ENCODE data around the gene HLA-DQB1. TPM values are rescaled to one million over a fixed set of nuclear protein-coding genes. Genes with fewer than 3 reads are reported as not detected.

HLA-DQB1 gene
- total and polyA plus RNA-seq, 2 of the 8 experiments (the other 6 are each of a cell fraction or from before 2014, with no cell fraction given), result 1.2 to 5.2 TPM

DNA sequence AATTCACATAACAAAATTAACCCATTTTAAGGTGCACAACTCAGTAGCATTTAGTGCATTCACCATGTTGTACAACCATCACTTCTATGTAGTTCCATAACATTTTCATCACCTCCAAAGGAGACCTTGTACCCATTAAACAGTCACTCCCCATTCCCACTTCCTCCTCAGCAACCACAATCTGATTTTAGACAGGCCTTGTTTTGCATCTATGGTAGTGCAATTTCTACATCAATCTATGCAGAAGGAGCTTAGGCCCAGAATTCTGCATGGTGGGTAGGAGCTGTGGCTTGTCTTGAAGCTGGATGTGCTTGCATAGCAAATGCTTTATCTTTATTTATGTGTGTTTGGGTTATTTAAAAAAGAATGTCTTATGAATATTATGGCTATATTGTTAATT is 42.8 kb downstream of the HLA-DQB1 start:
- Histone ChIP-seq H3K9me3 (ENCODE audit: insufficient read depth in 2 of 2, low read depth in 1 of 2, low read length in 1 of 2) (no peaks in the 10 kb centered on the region), H3K23me2 (ENCODE audit: low read depth, low read length) (no peaks in the 10 kb centered on the region), H2BK20ac (ENCODE audit: low read length) (no peak overlapping the region), H3K79me2 (ENCODE audit: control insufficient read depth in 1 of 2, insufficient read depth in 2 of 2, low read length in 2 of 2) (no peaks in the 10 kb centered on the region), H3K79me1 (ENCODE audit: low read depth, low read length) (no peaks in the 10 kb centered on the region), H4K8ac (ENCODE audit: extremely low read depth, insufficient read depth, low read length) (no peak overlapping the region), H2BK15ac (ENCODE audit: low read length) (no peak overlapping the region), H3K4me3 (ENCODE audit: extremely low read depth in 1 of 4, insufficient read depth in 2 of 4, low read depth in 3 of 4, low read length in 4 of 4) (no peak overlapping the region), H4K91ac (replicated peaks; ENCODE audit: insufficient read length, low read length) (no peak overlapping the region), H3K18ac (ENCODE audit: extremely low read depth, low read length) (no peak overlapping the region), H3K27me3 (replicated peaks in 1 of 4; ENCODE audit: control insufficient read depth in 3 of 4, extremely low read depth in 1 of 4, insufficient read depth in 3 of 4, low read length in 3 of 4) (no peaks in the 10 kb centered on the region), H2BK5ac (ENCODE audit: low read depth, low read length) (no peak overlapping the region), H3K4me2 (ENCODE audit: insufficient read depth in 1 of 2, low read depth in 2 of 2, low read length in 2 of 2) (no peak overlapping the region), H2AK5ac (ENCODE audit: low read depth, low read length) (no peak overlapping the region), H2BK120ac (replicated peaks; ENCODE audit: low read depth, low read length) (no peak overlapping the region), H4K5ac (ENCODE audit: insufficient read length, low read depth, low read length) (no peak overlapping the region), H3K36me3 (ENCODE audit: control insufficient read depth in 2 of 4, insufficient read depth in 4 of 4, low read length in 3 of 4) (no peaks in the 10 kb centered on the region), H3K14ac (ENCODE audit: insufficient read length) (no peak overlapping the region), H4K20me1 (replicated peaks in 1 of 2; ENCODE audit: control insufficient read depth in 1 of 2, insufficient read depth in 2 of 2, low read length in 2 of 2) (no peaks in the 10 kb centered on the region), H2BK12ac (ENCODE audit: low read depth, low read length) (no peak overlapping the region), H3K4ac (replicated peaks; ENCODE audit: insufficient read length, low read depth, low read length) (no peak overlapping the region), H3K9ac (replicated peaks in 1 of 4; ENCODE audit: extremely low read depth in 1 of 4, low read depth in 3 of 4, low read length in 3 of 4) (no peak overlapping the region), H3K56ac (replicated peaks; ENCODE audit: insufficient read length, low read depth, low read length) (no peak overlapping the region), H3K4me1 (replicated peaks in 1 of 4; ENCODE audit: control insufficient read depth in 3 of 4, insufficient read depth in 4 of 4, low read length in 3 of 4) (no peaks in the 10 kb centered on the region), H2AFZ (ENCODE audit: low read length) (no peak overlapping the region), H3K23ac (ENCODE audit: insufficient read length) (no peak overlapping the region), H3K27ac (ENCODE audit: low read depth, low read length) (no peak overlapping the region)
- CTCF ChIA-PET (ENCODE audit: partially characterized antibody), result interaction anchor here (0.6 kb wide), 1 partner anchor 161 kb away, joined by 3 read pairs; no protein-coding TSS in a partner anchor
- DNase-seq (ENCODE audit: low read depth in 1 of 2, low spot score in 2 of 2) (no peak), FAIRE-seq (no peak)
- TF ChIP-seq GABPA (IDR thresholded peaks at IDR 0.05; ENCODE audit: borderline replicate concordance, insufficient read depth, low read length), result no peak
- TF ChIP-seq SP4 (IDR thresholded peaks at IDR 0.05; ENCODE audit: low read length), result no peak
- TF ChIP-seq JUND (IDR thresholded peaks at IDR 0.05; ENCODE audit: low read length), result no peak
- TF ChIP-seq YY1 (IDR thresholded peaks at IDR 0.05; ENCODE audit: low read depth, low read length), result no peak
- POLR2A ChIA-PET (ENCODE audit: partially characterized antibody), result no interaction called here

Data from H1 (cell line).